Measurements from ENCODE around the gene KRT25. TPM values are rescaled to one million over a fixed set of nuclear protein-coding genes. Genes with fewer than 3 reads are reported as not detected.

KRT25 gene
- total and polyA plus RNA-seq, 2 donors (not counting 1 experiment from before 2014, with no cell fraction given): not detected

- no peak overlapping the region for H3K4me3 Mint-ChIP-seq
- TF ChIP-seq, protein P1, sequence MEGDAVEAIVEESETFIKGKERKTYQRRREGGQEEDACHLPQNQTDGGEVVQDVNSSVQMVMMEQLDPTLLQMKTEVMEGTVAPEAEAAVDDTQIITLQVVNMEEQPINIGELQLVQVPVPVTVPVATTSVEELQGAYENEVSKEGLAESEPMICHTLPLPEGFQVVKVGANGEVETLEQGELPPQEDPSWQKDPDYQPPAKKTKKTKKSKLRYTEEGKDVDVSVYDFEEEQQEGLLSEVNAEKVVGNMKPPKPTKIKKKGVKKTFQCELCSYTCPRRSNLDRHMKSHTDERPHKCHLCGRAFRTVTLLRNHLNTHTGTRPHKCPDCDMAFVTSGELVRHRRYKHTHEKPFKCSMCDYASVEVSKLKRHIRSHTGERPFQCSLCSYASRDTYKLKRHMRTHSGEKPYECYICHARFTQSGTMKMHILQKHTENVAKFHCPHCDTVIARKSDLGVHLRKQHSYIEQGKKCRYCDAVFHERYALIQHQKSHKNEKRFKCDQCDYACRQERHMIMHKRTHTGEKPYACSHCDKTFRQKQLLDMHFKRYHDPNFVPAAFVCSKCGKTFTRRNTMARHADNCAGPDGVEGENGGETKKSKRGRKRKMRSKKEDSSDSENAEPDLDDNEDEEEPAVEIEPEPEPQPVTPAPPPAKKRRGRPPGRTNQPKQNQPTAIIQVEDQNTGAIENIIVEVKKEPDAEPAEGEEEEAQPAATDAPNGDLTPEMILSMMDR (IDR thresholded peaks at IDR 0.05): no peak
- Histone ChIP-seq H3K9ac (ENCODE audit: low read length) (no peak overlapping the region), H3K79me2 (ENCODE audit: control insufficient read depth, insufficient read depth, low read length) (no peaks in the 10 kb centered on the region), H2AFZ (ENCODE audit: insufficient read depth, low read depth, low read length, poor library complexity, severe bottlenecking) (no peak overlapping the region), H3K4me1 (ENCODE audit: control insufficient read depth in 2 of 2, insufficient read depth in 2 of 2, low read length in 2 of 2) (no peaks in the 10 kb centered on the region), H3K36me3 (replicated peaks in 1 of 2; ENCODE audit: control extremely low read depth in 1 of 2, control insufficient read depth in 1 of 2, extremely low read depth in 1 of 2, insufficient read depth in 2 of 2, low read length in 1 of 2) (no peaks in the 10 kb centered on the region), H3K4me3 (ENCODE audit: control extremely low read depth in 1 of 5, extremely low read depth in 1 of 5, insufficient read depth in 1 of 5, low read depth in 2 of 5, low read length in 4 of 5) (no peak overlapping the region), H3K4me2 (replicated peaks; ENCODE audit: low read depth, low read length, poor library complexity, severe bottlenecking) (no peak overlapping the region), H3K27ac (ENCODE audit: low read length in 2 of 2) (no peak overlapping the region), H4K20me1 (ENCODE audit: control insufficient read depth, insufficient read depth, low read length, poor library complexity, severe bottlenecking) (no peaks in the 10 kb centered on the region), H3K27me3 (replicated peaks in 1 of 4; ENCODE audit: control extremely low read depth in 1 of 4, control insufficient read depth in 3 of 4, insufficient read depth in 4 of 4, low read length in 3 of 4) (peaks cover 0 to 11% (median 8%) of the 10 kb centered on the region in 4 experiments), H3K9me3 (ENCODE audit: control extremely low read depth in 1 of 3, control insufficient read depth in 2 of 3, insufficient read depth in 1 of 3, low read length in 2 of 3) (no peaks in the 10 kb centered on the region)
- no peaks in the 10 kb centered on the region for H3K9me3 Mint-ChIP-seq (ENCODE audit: insufficient read depth)
- H3K27me3 Mint-ChIP-seq: peaks cover 45% of the 10 kb centered on the region
- no peak for ATAC-seq (ENCODE audit: low read depth)
- no peaks in the 10 kb centered on the region for H3K4me1 Mint-ChIP-seq
- ChIA-PET CTCF (no interaction called here), POLR2A (no interaction called here)
- no peak for DNase-seq
- no peak overlapping the region for H3K27ac Mint-ChIP-seq
- 100% methylated on average over 3 of the region's 5 CpGs for WGBS (ENCODE audit: insufficient coverage)
- intact Hi-C loops (cut with micrococcal nuclease): no loop called here
Measured at GRCh38 chr17:40699853-40700252, 55.3 kb downstream of the KRT25 start.

DNA sequence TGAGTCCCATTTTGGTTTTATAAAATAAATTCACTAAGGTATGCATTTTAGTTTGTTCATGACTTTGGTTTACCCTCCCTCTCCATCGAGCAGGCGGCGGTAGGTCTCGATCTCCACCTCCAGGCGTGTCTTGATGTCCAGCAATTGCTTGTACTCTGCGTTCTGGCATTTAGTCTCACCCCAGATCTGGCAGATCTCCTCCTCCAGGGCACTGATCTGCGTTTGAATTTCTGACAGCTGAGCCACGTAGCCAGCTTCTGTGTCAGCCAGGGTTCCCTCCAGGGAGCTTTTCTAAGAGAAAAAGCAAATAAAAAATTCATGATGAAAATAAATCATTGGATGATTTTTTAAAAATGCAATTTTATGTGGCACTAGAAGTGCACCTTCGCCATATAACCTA is 55.8 kb downstream of the KRT25 start:
- Histone ChIP-seq H3K27me3 (replicated peaks in 1 of 4; ENCODE audit: control extremely low read depth in 1 of 4, control insufficient read depth in 3 of 4, insufficient read depth in 4 of 4, low read length in 3 of 4) (peaks cover 0 to 11% (median 6%) of the 10 kb centered on the region in 4 experiments), H3K79me2 (ENCODE audit: control insufficient read depth, insufficient read depth, low read length) (no peaks in the 10 kb centered on the region), H3K27ac (ENCODE audit: low read length in 2 of 2) (no peak overlapping the region), H3K4me1 (ENCODE audit: control insufficient read depth in 2 of 2, insufficient read depth in 2 of 2, low read length in 2 of 2) (no peaks in the 10 kb centered on the region), H3K4me2 (replicated peaks; ENCODE audit: low read depth, low read length, poor library complexity, severe bottlenecking) (no peak overlapping the region), H3K9me3 (ENCODE audit: control extremely low read depth in 1 of 3, control insufficient read depth in 2 of 3, insufficient read depth in 1 of 3, low read length in 2 of 3) (no peaks in the 10 kb centered on the region), H4K20me1 (ENCODE audit: control insufficient read depth, insufficient read depth, low read length, poor library complexity, severe bottlenecking) (no peaks in the 10 kb centered on the region), H3K36me3 (replicated peaks in 1 of 2; ENCODE audit: control extremely low read depth in 1 of 2, control insufficient read depth in 1 of 2, extremely low read depth in 1 of 2, insufficient read depth in 2 of 2, low read length in 1 of 2) (no peaks in the 10 kb centered on the region), H3K4me3 (ENCODE audit: control extremely low read depth in 1 of 5, extremely low read depth in 1 of 5, insufficient read depth in 1 of 5, low read depth in 2 of 5, low read length in 4 of 5) (no peak overlapping the region), H2AFZ (ENCODE audit: insufficient read depth, low read depth, low read length, poor library complexity, severe bottlenecking) (no peak overlapping the region), H3K9ac (ENCODE audit: low read length) (no peak overlapping the region)
- DNase-seq (no peak), ATAC-seq (ENCODE audit: low read depth) (no peak)
- H3K9me3 Mint-ChIP-seq (ENCODE audit: insufficient read depth): no peaks in the 10 kb centered on the region
- ChIA-PET POLR2A (no interaction called here), CTCF (no interaction called here)
- intact Hi-C loops (cut with micrococcal nuclease): no loop called here
- WGBS (ENCODE audit: insufficient coverage): 86% methylated on average over 3 of the region's 9 CpGs
- no peaks in the 10 kb centered on the region for H3K4me1 Mint-ChIP-seq
- no peak overlapping the region for H3K4me3 Mint-ChIP-seq
- no peak for TF ChIP-seq EZH2 (IDR thresholded peaks at IDR 0.05; ENCODE audit: borderline replicate concordance, insufficient read depth, low read depth, low read length, poor library complexity, severe bottlenecking)
- TF ChIP-seq, protein P1 (IDR thresholded peaks at IDR 0.05): no peak
- peaks cover 45% of the 10 kb centered on the region for H3K27me3 Mint-ChIP-seq
- no peak overlapping the region for H3K27ac Mint-ChIP-seq

Other genes with a start within 250 kb of the KRT25 start
- 451 and 481 TPM in 2 replicates for gene CCR7, start 189.9 kb downstream of the KRT25 start, total RNA-seq
- 116 and 142 TPM in 2 replicates for gene CCR7, start 189.9 kb downstream of the KRT25 start, polyA plus RNA-seq
- 123 and 128 TPM in 2 replicates for gene SMARCE1, start 107.5 kb downstream of the KRT25 start, total RNA-seq
- 19.9 and 27.7 TPM in 2 replicates for gene SMARCE1, start 107.5 kb downstream of the KRT25 start, polyA plus RNA-seq
- not detected in 2 replicates for gene KRT222, start 90.2 kb downstream of the KRT25 start, total RNA-seq
- not detected in 2 replicates for gene KRT222, start 90.2 kb downstream of the KRT25 start, polyA plus RNA-seq
- not detected in 2 replicates for gene KRT24, start 51.6 kb downstream of the KRT25 start, total RNA-seq
- not detected in 2 replicates for gene KRT24, start 51.6 kb downstream of the KRT25 start, polyA plus RNA-seq
- not detected in 2 replicates for gene KRT26, start 16.9 kb upstream of the KRT25 start, total RNA-seq
- gene KRT26, start 16.9 kb upstream of the KRT25 start, polyA plus RNA-seq: not detected in 2 replicates
- gene KRT27, start 27.2 kb upstream of the KRT25 start, total RNA-seq: not detected in 2 replicates
- gene KRT27, start 27.2 kb upstream of the KRT25 start, polyA plus RNA-seq: not detected in 2 replicates
- gene KRT28, start 44.6 kb upstream of the KRT25 start, total RNA-seq: not detected in 2 replicates
- gene KRT28, start 44.6 kb upstream of the KRT25 start, polyA plus RNA-seq: not detected in 2 replicates
- gene KRT10, start 67.3 kb upstream of the KRT25 start, total RNA-seq: 29.0 and 32.9 TPM in 2 replicates
- 12.1 and 14.7 TPM in 2 replicates for gene KRT10, start 67.3 kb upstream of the KRT25 start, polyA plus RNA-seq
- not detected in 2 replicates for gene KRT12, start 111.9 kb upstream of the KRT25 start, total RNA-seq
- gene KRT12, start 111.9 kb upstream of the KRT25 start, polyA plus RNA-seq: not detected in 2 replicates
- gene KRT20, start 129.9 kb upstream of the KRT25 start, total RNA-seq: not detected in 2 replicates
- not detected in 2 replicates for gene KRT20, start 129.9 kb upstream of the KRT25 start, polyA plus RNA-seq
- not detected in 2 replicates for gene KRT23, start 182.3 kb upstream of the KRT25 start, total RNA-seq
- gene KRT23, start 182.3 kb upstream of the KRT25 start, polyA plus RNA-seq: 0.06 TPM in 1 of 2 replicates, not detected in the other
- gene KRT39, start 211.6 kb upstream of the KRT25 start, total RNA-seq: not detected in 2 replicates
- gene KRT39, start 211.6 kb upstream of the KRT25 start, polyA plus RNA-seq: not detected in 2 replicates
- not detected in 2 replicates for gene KRT40, start 229.0 kb upstream of the KRT25 start, total RNA-seq
- not detected in 2 replicates for gene KRT40, start 229.0 kb upstream of the KRT25 start, polyA plus RNA-seq
- gene KRTAP3-3, start 238.8 kb upstream of the KRT25 start, total RNA-seq: not detected in 2 replicates
- gene KRTAP3-3, start 238.8 kb upstream of the KRT25 start, polyA plus RNA-seq: not detected in 2 replicates
- not detected in 2 replicates for gene KRTAP3-2, start 244.6 kb upstream of the KRT25 start, total RNA-seq
- gene KRTAP3-2, start 244.6 kb upstream of the KRT25 start, polyA plus RNA-seq: not detected in 2 replicates